Measurements from ENCODE around the gene RAB3B.

RAB3B gene

GRCh38 chr1:51930329-51930728, 60.2 kb downstream of the RAB3B start:
- H3K9me3 ChIP-seq (ENCODE audit: control insufficient read depth, low read depth, low read length), result no peaks in the 10 kb centered on the region
- no peak overlapping the region for H3K9ac ChIP-seq (ENCODE audit: low read length)
- no peaks in the 10 kb centered on the region for H3K27me3 ChIP-seq (ENCODE audit: control insufficient read depth, insufficient read depth, low read length)
- H3K4me1 ChIP-seq (ENCODE audit: control insufficient read depth, low read depth, low read length), result no peaks in the 10 kb centered on the region
- no peak overlapping the region for H3K4me3 ChIP-seq (ENCODE audit: low read length)
- peaks cover 24% of the 10 kb centered on the region for H3K36me3 ChIP-seq (ENCODE audit: control insufficient read depth, low read depth, low read length)
- no peak overlapping the region for H3K27ac ChIP-seq (ENCODE audit: low read length)

- Histone ChIP-seq H3K9me3 (ENCODE audit: control insufficient read depth, low read depth, low read length) (no peaks in the 10 kb centered on the region), H3K27ac (ENCODE audit: low read length) (no peak overlapping the region), H3K4me3 (ENCODE audit: low read length) (no peak overlapping the region), H3K9ac (ENCODE audit: low read length) (no peak overlapping the region), H3K4me1 (ENCODE audit: control insufficient read depth, low read depth, low read length) (no peaks in the 10 kb centered on the region), H3K36me3 (ENCODE audit: control insufficient read depth, low read depth, low read length) (peaks cover 21% of the 10 kb centered on the region), H3K27me3 (ENCODE audit: control insufficient read depth, insufficient read depth, low read length) (no peaks in the 10 kb centered on the region)
These were observed 61.6 kb downstream of the RAB3B start for GRCh38 chr1:51928896-51929295.

GRCh38 chr1:51927029-51927428, 63.5 kb downstream of the RAB3B start:
- no peaks in the 10 kb centered on the region for H3K9me3 ChIP-seq (ENCODE audit: control insufficient read depth, low read depth, low read length)
- H3K4me3 ChIP-seq (ENCODE audit: low read length), result no peak overlapping the region
- H3K27me3 ChIP-seq (ENCODE audit: control insufficient read depth, insufficient read depth, low read length), result no peaks in the 10 kb centered on the region
- no peaks in the 10 kb centered on the region for H3K4me1 ChIP-seq (ENCODE audit: control insufficient read depth, low read depth, low read length)
- no peak overlapping the region for H3K9ac ChIP-seq (ENCODE audit: low read length)
- H3K27ac ChIP-seq (ENCODE audit: low read length), result no peak overlapping the region
- peaks cover 5% of the 10 kb centered on the region for H3K36me3 ChIP-seq (ENCODE audit: control insufficient read depth, low read depth, low read length)

- Histone ChIP-seq H3K4me1 (ENCODE audit: control insufficient read depth, low read depth, low read length) (no peaks in the 10 kb centered on the region), H3K27ac (ENCODE audit: low read length) (no peak overlapping the region), H3K9ac (ENCODE audit: low read length) (no peak overlapping the region), H3K36me3 (ENCODE audit: control insufficient read depth, low read depth, low read length) (peaks cover 4% of the 10 kb centered on the region), H3K27me3 (ENCODE audit: control insufficient read depth, insufficient read depth, low read length) (no peaks in the 10 kb centered on the region), H3K9me3 (ENCODE audit: control insufficient read depth, low read depth, low read length) (no peaks in the 10 kb centered on the region), H3K4me3 (ENCODE audit: low read length) (no peak overlapping the region)
These were observed 64.2 kb downstream of the RAB3B start for GRCh38 chr1:51926171-51926812.

GRCh38 chr1:51924455-51924854, 66.0 kb downstream of the RAB3B start:
- peaks cover 4% of the 10 kb centered on the region for H3K36me3 ChIP-seq (ENCODE audit: control insufficient read depth, low read depth, low read length)
- no peak overlapping the region for H3K4me3 ChIP-seq (ENCODE audit: low read length)
- no peak overlapping the region for H3K9ac ChIP-seq (ENCODE audit: low read length)
- H3K27ac ChIP-seq (ENCODE audit: low read length), result no peak overlapping the region
- H3K27me3 ChIP-seq (ENCODE audit: control insufficient read depth, insufficient read depth, low read length), result no peaks in the 10 kb centered on the region
- no peaks in the 10 kb centered on the region for H3K9me3 ChIP-seq (ENCODE audit: control insufficient read depth, low read depth, low read length)
- H3K4me1 ChIP-seq (ENCODE audit: control insufficient read depth, low read depth, low read length), result no peaks in the 10 kb centered on the region

- peaks cover 6% of the 10 kb centered on the region for H3K36me3 ChIP-seq (ENCODE audit: control insufficient read depth, low read depth, low read length)
- no peak overlapping the region for H3K27ac ChIP-seq (ENCODE audit: low read length)
- no peaks in the 10 kb centered on the region for H3K4me1 ChIP-seq (ENCODE audit: control insufficient read depth, low read depth, low read length)
- H3K4me3 ChIP-seq (ENCODE audit: low read length), result no peak overlapping the region
- H3K9me3 ChIP-seq (ENCODE audit: control insufficient read depth, low read depth, low read length), result no peaks in the 10 kb centered on the region
- no peak overlapping the region for H3K9ac ChIP-seq (ENCODE audit: low read length)
- H3K27me3 ChIP-seq (ENCODE audit: control insufficient read depth, insufficient read depth, low read length), result no peaks in the 10 kb centered on the region
These were observed 68.5 kb downstream of the RAB3B start for GRCh38 chr1:51922040-51922439.

- no peaks in the 10 kb centered on the region for H3K9me3 ChIP-seq (ENCODE audit: control insufficient read depth, low read depth, low read length)
- H3K9ac ChIP-seq (ENCODE audit: low read length), result no peak overlapping the region
- H3K27me3 ChIP-seq (ENCODE audit: control insufficient read depth, insufficient read depth, low read length), result no peaks in the 10 kb centered on the region
- no peak overlapping the region for H3K4me3 ChIP-seq (ENCODE audit: low read length)
- H3K4me1 ChIP-seq (ENCODE audit: control insufficient read depth, low read depth, low read length), result no peaks in the 10 kb centered on the region
- H3K36me3 ChIP-seq (ENCODE audit: control insufficient read depth, low read depth, low read length), result peaks cover 9% of the 10 kb centered on the region
- H3K27ac ChIP-seq (ENCODE audit: low read length), result no peak overlapping the region
These were observed 70.4 kb downstream of the RAB3B start for GRCh38 chr1:51920130-51920529.

- peaks cover 12% of the 10 kb centered on the region for H3K36me3 ChIP-seq (ENCODE audit: control insufficient read depth, low read depth, low read length)
- H3K9ac ChIP-seq (ENCODE audit: low read length), result no peak overlapping the region
- H3K4me1 ChIP-seq (ENCODE audit: control insufficient read depth, low read depth, low read length), result no peaks in the 10 kb centered on the region
These were observed 70.8 kb downstream of the RAB3B start for GRCh38 chr1:51919684-51920083.

GRCh38 chr1:51916587-51917405, 73.7 kb downstream of the RAB3B start:
- Histone ChIP-seq H3K9ac (ENCODE audit: low read length) (no peak overlapping the region), H3K27ac (ENCODE audit: low read length) (no peak overlapping the region), H3K9me3 (ENCODE audit: control insufficient read depth, low read depth, low read length) (no peaks in the 10 kb centered on the region), H3K36me3 (ENCODE audit: control insufficient read depth, low read depth, low read length) (peaks cover 12% of the 10 kb centered on the region), H3K4me1 (ENCODE audit: control insufficient read depth, low read depth, low read length) (no peaks in the 10 kb centered on the region), H3K4me3 (ENCODE audit: low read length) (no peak overlapping the region), H3K27me3 (ENCODE audit: control insufficient read depth, insufficient read depth, low read length) (no peaks in the 10 kb centered on the region)

More at GRCh38 chr1:51919684-51920083, 70.8 kb downstream of the RAB3B start:
- H3K27me3 ChIP-seq (ENCODE audit: control insufficient read depth, insufficient read depth, low read length), result no peaks in the 10 kb centered on the region
- H3K9me3 ChIP-seq (ENCODE audit: control insufficient read depth, low read depth, low read length), result no peaks in the 10 kb centered on the region
- H3K4me3 ChIP-seq (ENCODE audit: low read length), result no peak overlapping the region
- no peak overlapping the region for H3K27ac ChIP-seq (ENCODE audit: low read length)

- H3K4me1 ChIP-seq (ENCODE audit: control insufficient read depth, low read depth, low read length), result peaks cover 3% of the 10 kb centered on the region
These were observed 74.5 kb downstream of the RAB3B start for GRCh38 chr1:51915951-51916350.

GRCh38 chr1:51912881-51913280, 77.6 kb downstream of the RAB3B start:
- Histone ChIP-seq H3K27ac (ENCODE audit: low read length) (no peak overlapping the region), H3K9me3 (ENCODE audit: control insufficient read depth, low read depth, low read length) (no peaks in the 10 kb centered on the region)

More at GRCh38 chr1:51915951-51916350, 74.5 kb downstream of the RAB3B start:
- Histone ChIP-seq H3K27me3 (ENCODE audit: control insufficient read depth, insufficient read depth, low read length) (no peaks in the 10 kb centered on the region), H3K36me3 (ENCODE audit: control insufficient read depth, low read depth, low read length) (peaks cover 12% of the 10 kb centered on the region), H3K9ac (ENCODE audit: low read length) (no peak overlapping the region), H3K4me3 (ENCODE audit: low read length) (no peak overlapping the region), H3K9me3 (ENCODE audit: control insufficient read depth, low read depth, low read length) (no peaks in the 10 kb centered on the region), H3K27ac (ENCODE audit: low read length) (no peak overlapping the region)

More at GRCh38 chr1:51912881-51913280, 77.6 kb downstream of the RAB3B start:
- Histone ChIP-seq H3K27me3 (ENCODE audit: control insufficient read depth, insufficient read depth, low read length) (no peaks in the 10 kb centered on the region), H3K36me3 (ENCODE audit: control insufficient read depth, low read depth, low read length) (peaks cover 6% of the 10 kb centered on the region), H3K9ac (ENCODE audit: low read length) (no peak overlapping the region), H3K4me3 (ENCODE audit: low read length) (no peak overlapping the region), H3K4me1 (ENCODE audit: control insufficient read depth, low read depth, low read length) (peaks cover 13% of the 10 kb centered on the region)
